Colon (tissue), 2 donors: Measurements from ENCODE around the gene GRIP1.
"Not testable (repeated sequence)": the region's sequence is repeated elsewhere in the genome, so short reads cannot be mapped to it uniquely, and the experiment has no call there.

Experiments
- FAIRE-seq: peaks from 2 replicates; lab custom pipeline; 2012; peaks lifted over from hg19 to GRCh38; lab: Jason Lieb, UNC
- donor health status: control.
- donor health status: control.

GRIP1 gene

DNA sequence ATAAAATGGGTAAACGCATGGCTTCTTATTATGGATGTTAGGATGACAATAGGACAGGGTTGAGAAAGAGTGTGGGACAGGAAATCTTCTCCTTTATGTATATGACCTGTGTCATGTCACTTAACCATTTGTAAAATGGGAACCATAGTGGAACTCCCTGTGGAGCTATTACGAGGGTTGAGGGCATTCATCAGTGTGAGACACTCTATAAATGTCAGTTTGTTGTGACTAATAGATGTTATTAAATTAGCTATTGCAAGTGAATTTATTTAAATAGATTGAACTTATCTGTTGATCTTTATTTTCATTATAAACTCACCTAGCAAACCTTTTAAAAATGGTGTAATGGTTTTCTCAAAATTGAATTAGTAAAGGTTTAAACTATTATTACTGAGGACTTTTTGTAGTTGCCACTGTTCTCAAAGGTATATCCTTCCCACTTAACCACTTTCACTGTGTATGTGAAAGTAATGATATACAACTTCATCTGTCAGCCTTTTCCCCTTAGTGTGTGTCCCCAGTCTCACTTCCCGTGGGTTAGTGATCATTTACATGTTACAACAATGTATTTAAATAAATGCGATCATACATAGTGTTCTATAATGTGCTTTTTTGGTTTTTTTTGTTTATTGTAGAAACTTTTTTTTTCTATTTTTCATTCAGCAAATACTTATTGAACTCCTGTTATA lies 359.5 kb downstream of the GRIP1 start:
- peak; percentile 41 for FAIRE-seq

DNA sequence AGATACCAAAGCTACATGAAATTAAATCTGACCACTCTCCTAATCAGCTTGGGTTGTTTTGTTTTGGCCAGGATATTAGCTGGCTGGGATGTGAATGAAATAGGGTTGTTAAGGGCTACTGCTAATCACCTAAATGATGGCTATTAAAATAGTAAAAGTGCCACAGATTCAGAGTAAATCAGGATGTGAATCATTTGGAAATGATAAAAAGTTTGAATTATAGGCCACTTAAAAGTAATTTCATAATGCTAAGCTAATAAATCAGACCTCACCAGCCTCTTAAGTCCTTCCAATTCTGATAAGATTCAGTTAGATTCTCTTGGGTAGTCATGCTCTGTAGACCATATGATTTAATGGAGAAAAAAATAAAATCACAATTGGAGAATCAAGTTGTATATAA lies 364.6 kb downstream of the GRIP1 start:
- FAIRE-seq: no peak

DNA sequence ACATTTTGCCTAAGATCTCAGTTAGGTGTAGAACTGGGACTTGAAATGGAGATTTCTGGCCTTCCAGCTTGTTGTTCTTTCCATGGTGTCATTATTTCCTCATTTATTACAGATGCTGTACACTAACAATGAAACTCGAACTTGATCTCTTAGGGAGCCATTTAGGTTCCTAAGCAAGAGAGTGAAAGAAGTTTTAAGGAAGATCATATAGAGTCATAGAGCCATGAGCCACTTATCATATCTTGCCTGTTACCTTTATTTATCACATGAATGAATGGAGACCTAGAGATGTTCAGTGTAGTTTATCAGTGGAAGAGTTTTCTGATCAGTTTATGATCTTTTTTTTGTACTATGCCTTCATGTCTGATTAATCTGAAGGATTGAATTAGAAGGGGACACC lies 366.7 kb downstream of the GRIP1 start:
- FAIRE-seq: no peak

- FAIRE-seq: no peak
Measured at GRCh38 chr12:66309606-66310005, 369.3 kb downstream of the GRIP1 start.

GRCh38 chr12:66304296-66304900 lies 374.5 kb downstream of the GRIP1 start:
- no peak for FAIRE-seq

- FAIRE-seq: not testable (repeated sequence)
Measured at GRCh38 chr12:66303316-66303804, 375.5 kb downstream of the GRIP1 start.

DNA sequence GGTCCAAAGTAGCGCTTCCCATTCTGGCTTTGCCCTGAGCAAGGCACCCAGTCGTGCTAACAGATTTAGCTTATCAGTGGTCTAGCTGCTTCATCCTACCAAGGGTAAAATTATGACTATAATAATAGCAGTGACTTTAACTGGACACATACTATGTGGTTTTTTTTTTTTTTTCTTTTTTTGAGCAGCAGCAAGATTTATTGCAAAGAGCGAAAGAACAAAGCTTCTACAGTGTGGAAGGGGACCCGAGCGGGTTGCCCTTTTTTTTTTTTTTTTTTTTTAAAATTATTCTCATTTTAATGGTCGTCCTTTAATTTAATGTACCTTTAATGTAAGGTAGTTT lies 376.1 kb downstream of the GRIP1 start:
- FAIRE-seq: no peak

DNA sequence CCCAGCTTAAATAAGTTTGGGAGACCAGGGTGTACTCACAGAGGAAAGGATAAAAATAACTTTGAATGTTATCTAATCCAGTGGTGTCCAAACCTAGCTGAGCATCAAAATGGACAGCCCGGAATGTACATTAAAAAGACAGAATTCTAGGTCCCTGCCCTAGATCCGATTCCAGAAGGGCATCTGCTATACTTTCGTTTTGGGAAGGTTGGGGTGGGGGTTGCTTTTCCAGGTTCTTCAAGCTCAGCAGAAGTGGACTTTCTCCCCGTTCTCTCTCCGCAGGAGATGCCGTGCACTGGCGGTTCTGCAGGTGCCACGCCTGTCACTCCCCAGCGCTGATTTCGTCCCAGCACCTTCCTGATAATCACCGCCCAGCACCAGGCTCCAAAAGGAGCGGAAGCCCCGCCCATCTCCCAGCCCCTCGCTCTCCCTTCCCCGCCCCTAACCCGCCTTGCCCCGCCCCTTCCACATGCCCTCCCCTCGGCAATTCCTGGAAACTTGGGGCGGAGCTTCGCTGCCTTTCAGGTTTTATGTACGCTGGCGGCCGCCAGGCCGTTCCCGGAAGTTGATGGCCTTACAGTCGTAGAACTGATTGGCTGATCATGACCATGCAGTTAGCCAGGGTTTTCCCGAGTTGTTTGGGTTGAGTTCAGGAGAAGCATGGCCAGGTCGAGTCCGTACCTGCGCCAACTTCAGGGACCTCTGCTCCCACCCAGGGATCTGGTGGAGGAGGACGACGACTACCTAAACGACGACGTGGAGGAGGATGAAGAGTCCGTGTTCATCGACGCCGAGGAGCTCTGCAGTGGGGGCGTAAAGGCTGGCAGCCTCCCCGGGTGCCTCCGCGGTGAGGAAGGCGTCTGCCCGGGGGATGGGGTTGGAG lies 376.7 kb downstream of the GRIP1 start, which contains the start of gene HELB:
Gene HELB, plus strand, starts transcription at position 550 of the 883 bp plus-strand sequence. Its CDS starts 111 bp downstream, at position 661.
- peak; percentile 49 for FAIRE-seq

DNA sequence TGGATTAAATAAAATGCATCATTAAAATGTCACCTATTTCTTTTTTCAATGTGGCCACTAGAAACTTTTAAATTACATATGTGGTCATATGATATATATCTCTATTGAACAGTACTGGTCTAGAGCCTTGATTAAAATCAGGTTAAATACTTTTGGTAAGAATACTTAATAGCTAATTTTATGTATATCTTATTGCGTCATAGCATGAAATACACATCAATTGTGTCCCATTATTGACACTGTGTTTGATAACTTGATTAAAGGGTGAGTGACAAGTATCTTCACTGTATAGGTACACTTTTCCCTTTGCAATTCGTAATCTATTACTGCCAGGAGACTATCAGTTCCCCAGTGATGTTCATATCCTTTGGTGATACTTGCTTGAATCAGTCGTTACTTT lies 381.0 kb downstream of the GRIP1 start:
- FAIRE-seq: no peak
